Measurements from ENCODE around the gene ALKBH2. TPM values are rescaled to one million over a fixed set of nuclear protein-coding genes. Genes with fewer than 3 reads are reported as not detected.

Gene ALKBH2
- total and polyA plus RNA-seq, 5 donors from 2014 or later, result 8.7 to 24.9 (median 11.0) TPM

DNA sequence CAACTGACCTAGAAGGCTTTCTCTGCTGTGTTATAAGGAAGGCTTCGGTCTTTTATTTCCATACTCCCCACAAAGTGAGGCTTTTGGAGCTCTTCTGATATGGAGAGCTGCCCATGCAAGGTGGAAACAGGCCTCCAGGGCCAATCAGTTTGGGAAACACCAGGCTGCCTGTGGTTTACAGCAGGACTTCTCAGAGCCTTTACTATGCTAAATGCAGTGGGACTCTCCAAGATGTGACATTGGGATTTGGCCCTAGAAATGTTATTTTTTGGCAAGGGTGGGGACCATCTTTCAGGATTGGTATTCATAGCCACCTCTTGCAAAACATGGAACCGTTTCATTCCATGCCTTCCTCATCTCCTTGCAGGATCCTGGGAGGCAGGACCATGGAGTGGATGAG lies 26.8 kb upstream of the ALKBH2 start:
- ATAC-seq (ENCODE audit: low read depth in 2 of 2), result no peak
- DNase-seq, result no peak
- Histone ChIP-seq H3K4me1 (ENCODE audit: control insufficient read depth, insufficient read depth, low read length, poor library complexity, severe bottlenecking) (no peaks in the 10 kb centered on the region), H3K27me3 (ENCODE audit: control insufficient read depth, insufficient read depth, low read length) (no peaks in the 10 kb centered on the region), H3K4me3 (ENCODE audit: low read depth, low read length) (no peak overlapping the region), H3K27ac (ENCODE audit: insufficient read depth, low read length, poor library complexity, severe bottlenecking) (no peak overlapping the region), H3K9me3 (ENCODE audit: control insufficient read depth in 2 of 2, low read length in 2 of 2) (no peaks in the 10 kb centered on the region), H3K36me3 (ENCODE audit: control insufficient read depth, insufficient read depth, low read length) (no peaks in the 10 kb centered on the region)
- Mint-ChIP-seq H3K4me3 (no peak overlapping the region), H3K4me1 (peaks cover 0 to 8% (median 6%) of the 10 kb centered on the region in 4 donors), H3K36me3 (peaks cover 5% of the 10 kb centered on the region), H3K27me3 (no peaks in the 10 kb centered on the region), H3K27ac (peak overlapping the region in 1 of 3 donors; percentile 29), H3K9me3 (no peaks in the 10 kb centered on the region)

DNA sequence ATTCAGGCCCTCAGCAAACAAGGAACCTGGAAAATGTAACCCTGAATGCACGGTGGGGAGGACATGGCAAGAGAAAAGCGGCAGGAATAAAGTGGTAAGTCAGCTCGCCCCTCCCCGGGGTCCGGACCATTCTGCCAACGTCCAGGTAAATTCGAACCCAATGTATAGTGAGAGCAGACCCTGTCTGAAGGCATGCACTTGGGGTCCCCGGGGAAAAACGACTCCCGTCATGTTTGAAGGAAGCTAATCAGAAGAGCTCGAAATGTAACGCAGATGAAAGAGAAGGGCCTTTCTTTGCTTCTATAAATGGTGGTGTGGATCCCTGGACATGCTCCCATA lies 23.3 kb upstream of the ALKBH2 start:
- H3K4me3 Mint-ChIP-seq, result no peak overlapping the region
- ATAC-seq (ENCODE audit: low read depth in 2 of 2) (no peak), DNase-seq (no peak)
- no peaks in the 10 kb centered on the region for H3K27me3 Mint-ChIP-seq
- Histone ChIP-seq H3K36me3 (ENCODE audit: control insufficient read depth, insufficient read depth, low read length) (no peaks in the 10 kb centered on the region), H3K4me3 (ENCODE audit: low read depth, low read length) (no peak overlapping the region), H3K4me1 (ENCODE audit: control insufficient read depth, insufficient read depth, low read length, poor library complexity, severe bottlenecking) (peaks cover 11% of the 10 kb centered on the region), H3K9me3 (ENCODE audit: control insufficient read depth in 2 of 2, low read length in 2 of 2) (no peaks in the 10 kb centered on the region), H3K27ac (ENCODE audit: insufficient read depth, low read length, poor library complexity, severe bottlenecking) (no peak overlapping the region), H3K27me3 (ENCODE audit: control insufficient read depth, insufficient read depth, low read length) (no peaks in the 10 kb centered on the region)
- peaks cover 0 to 32% (median 22%) of the 10 kb centered on the region in 4 donors for H3K4me1 Mint-ChIP-seq
- H3K27ac Mint-ChIP-seq, result no peak overlapping the region
- H3K36me3 Mint-ChIP-seq, result peaks cover 5% of the 10 kb centered on the region
- no peaks in the 10 kb centered on the region for H3K9me3 Mint-ChIP-seq

DNA sequence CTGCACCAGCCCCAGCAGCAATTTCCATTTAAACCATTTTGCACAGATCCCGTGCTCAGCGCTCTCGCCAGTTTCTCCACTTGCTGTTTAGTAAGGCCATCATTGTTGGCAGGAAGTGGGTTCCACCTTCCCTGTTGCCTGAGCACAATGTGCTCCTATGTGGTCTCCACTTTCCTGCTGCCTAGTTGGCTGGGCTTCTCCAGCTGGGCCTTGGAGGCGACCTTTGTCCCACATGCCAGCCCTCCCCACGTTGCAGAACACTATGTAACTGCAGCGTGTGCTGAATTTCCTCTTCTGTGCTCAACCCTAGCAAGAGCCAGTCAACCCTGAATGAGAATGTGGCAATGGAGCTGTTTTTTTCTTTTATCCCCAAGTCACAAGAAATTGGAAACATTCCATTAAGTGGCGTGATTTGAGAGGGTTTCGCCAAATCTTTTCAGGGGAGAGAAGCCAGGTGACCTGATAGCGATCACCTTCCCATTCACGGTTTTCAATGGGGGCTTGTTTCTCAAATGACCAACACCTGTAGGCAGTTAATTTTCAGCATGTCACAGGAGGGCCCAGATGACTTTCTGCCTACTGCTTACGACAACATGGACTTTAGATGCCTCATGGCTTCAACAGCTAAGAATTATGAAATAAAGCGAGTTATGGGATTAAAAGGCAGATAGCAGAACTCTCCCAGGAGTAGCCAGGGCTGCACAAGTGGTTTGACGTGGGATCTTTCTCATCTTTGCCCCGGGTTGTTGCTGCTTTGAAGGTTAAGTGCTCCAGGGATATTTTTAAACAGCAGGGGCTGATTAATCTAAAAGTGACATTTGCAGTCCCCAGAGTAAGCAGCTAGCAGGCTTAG lies 22.7 kb upstream of the ALKBH2 start, which contains the start of gene ACACB:
ACACB (plus strand) TSS at position 830 of the 853 bp plus-strand sequence. CDS start 22,819 bp downstream, outside the sequence.
- H3K4me1 ChIP-seq (ENCODE audit: control insufficient read depth, insufficient read depth, low read length, poor library complexity, severe bottlenecking), result peaks cover 12% of the 10 kb centered on the region
- H3K4me3 Mint-ChIP-seq, result peak within 1 kb of the TSS in 2 of 4 donors; percentile 33 to 57
- DNase-seq (no peak), ATAC-seq (ENCODE audit: low read depth in 2 of 2) (no peak)
- peaks cover 0 to 33% (median 22%) of the 10 kb centered on the region in 4 donors for H3K4me1 Mint-ChIP-seq
- no peak within 1 kb of the TSS for H3K4me3 ChIP-seq (ENCODE audit: low read depth, low read length)
- no peaks in the 10 kb centered on the region for H3K27me3 Mint-ChIP-seq
- H3K27me3 ChIP-seq (ENCODE audit: control insufficient read depth, insufficient read depth, low read length), result no peaks in the 10 kb centered on the region
- H3K36me3 ChIP-seq (ENCODE audit: control insufficient read depth, insufficient read depth, low read length), result no peaks in the 10 kb centered on the region
- peaks cover 5% of the 10 kb centered on the region for H3K36me3 Mint-ChIP-seq
- H3K9me3 ChIP-seq (ENCODE audit: control insufficient read depth in 2 of 2, low read length in 2 of 2), result no peaks in the 10 kb centered on the region
- H3K27ac ChIP-seq (ENCODE audit: insufficient read depth, low read length, poor library complexity, severe bottlenecking), result no peak within 1 kb of the TSS
- H3K27ac Mint-ChIP-seq, result peak within 1 kb of the TSS in 1 of 3 donors; percentile 5
- H3K9me3 Mint-ChIP-seq, result no peaks in the 10 kb centered on the region

DNA sequence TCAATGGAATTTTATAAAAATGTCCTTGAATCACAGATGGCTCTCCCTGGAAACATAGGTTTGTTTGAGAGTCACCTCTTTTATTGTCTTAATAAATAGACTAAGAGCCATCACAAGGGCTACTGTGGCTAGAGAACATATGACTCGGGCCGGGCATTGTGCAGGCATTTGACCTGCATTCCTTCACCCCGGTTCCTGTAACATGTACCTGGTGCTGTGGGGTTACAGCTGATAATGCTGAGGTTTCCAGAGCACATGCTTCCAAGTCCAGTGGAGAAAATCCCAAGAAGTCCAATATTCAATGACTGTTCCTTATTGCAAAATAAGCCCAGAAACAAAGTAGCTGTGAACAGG lies 22.1 kb upstream of the ALKBH2 start:
- no peaks in the 10 kb centered on the region for H3K36me3 ChIP-seq (ENCODE audit: control insufficient read depth, insufficient read depth, low read length)
- H3K36me3 Mint-ChIP-seq, result peaks cover 5% of the 10 kb centered on the region
- H3K27ac ChIP-seq (ENCODE audit: insufficient read depth, low read length, poor library complexity, severe bottlenecking), result no peak overlapping the region
- no peak overlapping the region for H3K4me3 ChIP-seq (ENCODE audit: low read depth, low read length)
- no peaks in the 10 kb centered on the region for H3K27me3 Mint-ChIP-seq
- peak overlapping the region in 1 of 3 donors; percentile 5 for H3K27ac Mint-ChIP-seq
- no peak overlapping the region for H3K4me3 Mint-ChIP-seq
- no peak for ATAC-seq (ENCODE audit: low read depth in 2 of 2)
- no peaks in the 10 kb centered on the region for H3K27me3 ChIP-seq (ENCODE audit: control insufficient read depth, insufficient read depth, low read length)
- peaks cover 0 to 34% (median 23%) of the 10 kb centered on the region in 4 donors for H3K4me1 Mint-ChIP-seq
- no peaks in the 10 kb centered on the region for H3K9me3 ChIP-seq (ENCODE audit: control insufficient read depth in 2 of 2, low read length in 2 of 2)
- H3K9me3 Mint-ChIP-seq, result no peaks in the 10 kb centered on the region
- peaks cover 12% of the 10 kb centered on the region for H3K4me1 ChIP-seq (ENCODE audit: control insufficient read depth, insufficient read depth, low read length, poor library complexity, severe bottlenecking)
- no peak for DNase-seq

DNA sequence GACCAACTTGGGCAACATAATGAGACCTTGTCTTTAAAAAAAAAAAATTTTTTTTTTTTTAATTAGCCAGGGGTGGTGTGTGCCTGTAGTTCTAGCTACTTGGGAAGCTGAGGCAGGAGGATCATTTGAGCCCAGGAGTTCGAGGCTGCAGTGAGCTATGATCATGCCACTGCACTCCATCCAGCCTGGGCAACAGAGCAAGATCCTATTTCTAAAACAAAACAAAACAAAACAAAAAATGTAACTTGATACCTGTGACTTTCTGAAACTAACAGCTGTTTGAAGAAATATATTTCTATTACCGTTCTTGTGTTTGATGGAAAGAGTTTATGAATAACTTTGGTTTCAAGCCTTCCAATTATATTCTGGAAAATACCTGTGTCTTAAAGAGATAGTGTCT lies 21.4 kb upstream of the ALKBH2 start:
- Histone ChIP-seq H3K27ac (ENCODE audit: insufficient read depth, low read length, poor library complexity, severe bottlenecking) (no peak overlapping the region), H3K4me1 (ENCODE audit: control insufficient read depth, insufficient read depth, low read length, poor library complexity, severe bottlenecking) (peaks cover 12% of the 10 kb centered on the region), H3K27me3 (ENCODE audit: control insufficient read depth, insufficient read depth, low read length) (no peaks in the 10 kb centered on the region), H3K4me3 (ENCODE audit: low read depth, low read length) (no peak overlapping the region), H3K36me3 (ENCODE audit: control insufficient read depth, insufficient read depth, low read length) (no peaks in the 10 kb centered on the region), H3K9me3 (ENCODE audit: control insufficient read depth in 2 of 2, low read length in 2 of 2) (no peaks in the 10 kb centered on the region)
- H3K9me3 Mint-ChIP-seq, result no peaks in the 10 kb centered on the region
- no peaks in the 10 kb centered on the region for H3K27me3 Mint-ChIP-seq
- H3K4me3 Mint-ChIP-seq, result no peak overlapping the region
- no peak overlapping the region for H3K27ac Mint-ChIP-seq
- DNase-seq, result no peak
- H3K4me1 Mint-ChIP-seq, result peaks cover 0 to 36% (median 23%) of the 10 kb centered on the region in 4 donors
- peaks cover 5% of the 10 kb centered on the region for H3K36me3 Mint-ChIP-seq
- ATAC-seq (ENCODE audit: low read depth in 2 of 2), result no peak

DNA sequence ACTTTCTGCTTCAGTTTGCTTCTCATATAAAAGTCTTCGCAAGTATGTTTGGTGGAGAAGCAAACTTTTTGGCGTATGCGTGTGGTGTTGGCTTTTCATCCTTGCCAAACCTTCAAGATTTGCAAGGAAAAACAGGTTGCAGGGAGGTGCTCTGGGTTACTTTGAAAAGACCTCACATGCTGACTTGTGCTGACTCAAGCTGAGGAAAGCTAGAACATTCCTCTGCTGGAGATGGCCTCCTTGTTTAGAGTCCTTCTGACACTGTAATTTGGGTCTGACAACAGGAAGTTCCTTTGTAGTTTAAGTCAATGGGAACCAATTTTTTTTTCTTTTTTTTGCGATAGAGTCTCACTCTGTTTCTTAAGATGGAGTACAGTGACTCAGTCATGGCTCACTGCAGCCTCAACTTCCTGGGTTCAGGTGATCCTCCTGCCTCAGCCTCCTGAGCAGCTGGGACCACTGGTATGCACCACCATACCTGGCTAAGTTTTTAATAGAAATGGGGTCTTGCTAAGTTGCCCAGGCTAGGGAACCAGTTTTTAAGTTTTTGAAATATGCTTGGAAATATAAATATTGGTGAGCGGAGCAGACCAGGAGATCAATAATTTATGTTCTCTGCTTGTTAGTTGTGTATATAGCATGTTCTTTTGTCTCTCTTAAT lies 20.5 kb upstream of the ALKBH2 start:
- peaks cover 5% of the 10 kb centered on the region for H3K36me3 Mint-ChIP-seq
- ATAC-seq (ENCODE audit: low read depth in 2 of 2), result no peak
- H3K27ac Mint-ChIP-seq, result peak overlapping the region in 1 of 3 donors; percentile 35

DNA sequence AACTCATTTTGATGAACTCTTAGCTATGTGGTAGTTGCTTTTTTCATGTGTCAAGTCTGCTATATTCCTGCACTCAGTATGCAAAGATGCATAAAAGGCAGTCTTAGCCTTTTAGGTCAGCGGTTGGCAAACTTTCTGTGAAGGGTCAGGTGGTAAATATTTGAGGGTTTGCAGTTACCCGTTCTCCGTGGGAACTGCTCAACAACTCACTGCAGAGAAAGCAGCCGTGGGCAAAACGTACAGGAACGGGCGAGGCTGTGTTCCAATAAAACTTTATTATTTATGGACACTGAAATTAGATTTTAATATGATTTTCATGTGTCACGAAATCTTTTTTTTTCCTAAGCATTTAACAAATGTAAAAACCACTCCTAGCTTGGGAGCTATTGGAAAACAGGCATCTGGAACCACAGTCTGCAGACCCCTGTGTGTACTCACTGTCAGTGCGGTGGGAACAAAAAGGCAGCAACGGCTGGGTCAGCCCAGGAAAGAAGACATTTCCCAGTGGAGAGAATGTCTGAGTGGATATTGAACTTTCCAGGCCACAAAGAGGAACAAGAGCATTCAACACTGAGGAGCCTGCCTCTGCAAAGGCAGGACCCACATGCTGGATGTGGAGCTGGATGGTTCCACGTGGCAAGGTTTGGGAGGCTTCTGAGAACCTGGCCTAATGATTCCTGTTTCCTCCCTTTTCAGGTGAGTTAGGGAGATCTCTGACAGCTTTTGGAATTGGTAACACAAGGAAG lies 19.6 kb upstream of the ALKBH2 start:
- ATAC-seq (ENCODE audit: low read depth in 2 of 2), result no peak
- H3K36me3 ChIP-seq (ENCODE audit: control insufficient read depth, insufficient read depth, low read length), result no peaks in the 10 kb centered on the region
- no peaks in the 10 kb centered on the region for H3K27me3 ChIP-seq (ENCODE audit: control insufficient read depth, insufficient read depth, low read length)
- H3K27ac ChIP-seq (ENCODE audit: insufficient read depth, low read length, poor library complexity, severe bottlenecking), result no peak overlapping the region
- H3K9me3 ChIP-seq (ENCODE audit: control insufficient read depth in 2 of 2, low read length in 2 of 2), result no peaks in the 10 kb centered on the region
- Mint-ChIP-seq H3K27me3 (no peaks in the 10 kb centered on the region), H3K4me3 (peak overlapping the region in 1 of 4 donors; percentile 69), H3K36me3 (peaks cover 6% of the 10 kb centered on the region), H3K9me3 (no peaks in the 10 kb centered on the region), H3K27ac (no peak overlapping the region), H3K4me1 (peaks cover 0 to 36% (median 21%) of the 10 kb centered on the region in 4 donors)
- H3K4me3 ChIP-seq (ENCODE audit: low read depth, low read length), result no peak overlapping the region
- no peak for DNase-seq
- H3K4me1 ChIP-seq (ENCODE audit: control insufficient read depth, insufficient read depth, low read length, poor library complexity, severe bottlenecking), result peaks cover 12% of the 10 kb centered on the region

More for the DNA sequence above, 20.5 kb upstream of the ALKBH2 start:
- H3K27me3 Mint-ChIP-seq, result no peaks in the 10 kb centered on the region
- no peak for DNase-seq
- no peaks in the 10 kb centered on the region for H3K9me3 Mint-ChIP-seq
- no peak overlapping the region for H3K27ac ChIP-seq (ENCODE audit: insufficient read depth, low read length, poor library complexity, severe bottlenecking)
- H3K4me3 Mint-ChIP-seq, result peak overlapping the region in 3 of 4 donors; percentile 13 to 41 (median 36)
- no peaks in the 10 kb centered on the region for H3K9me3 ChIP-seq (ENCODE audit: control insufficient read depth in 2 of 2, low read length in 2 of 2)
- H3K4me3 ChIP-seq (ENCODE audit: low read depth, low read length), result no peak overlapping the region
- no peaks in the 10 kb centered on the region for H3K36me3 ChIP-seq (ENCODE audit: control insufficient read depth, insufficient read depth, low read length)
- peaks cover 12% of the 10 kb centered on the region for H3K4me1 ChIP-seq (ENCODE audit: control insufficient read depth, insufficient read depth, low read length, poor library complexity, severe bottlenecking)
- peaks cover 0 to 36% (median 23%) of the 10 kb centered on the region in 4 donors for H3K4me1 Mint-ChIP-seq
- no peaks in the 10 kb centered on the region for H3K27me3 ChIP-seq (ENCODE audit: control insufficient read depth, insufficient read depth, low read length)
